Aorta (tissue), 5 donors: ENCODE data around the gene CSGALNACT2. TPM values are rescaled to one million over a fixed set of nuclear protein-coding genes. Genes with fewer than 3 reads are reported as not detected.
"Not testable (repeated sequence)": the region's sequence is repeated elsewhere in the genome, so short reads cannot be mapped to it uniquely, and the experiment has no call there.

Experiments used
- ATAC-seq: fragments of 200-7000 bp; cut with Tn5 transposase; one replicate; pipeline ENCODE4 v1.9.1; 2022; ENCODE audit warnings: moderate library complexity; ENCODE audit not compliant: low FRiP score
- DNase-seq, 2 donors: peaks; one replicate each; pipeline ENCODE4 v3.0.0-alpha.2; 2020
- H3K27ac ChIP-seq, 2 donors: one replicate each; pipeline ENCODE4 v1.5.1; 2013; ENCODE audit warnings: low read length in 2 of 2, mild to moderate bottlenecking in 2 of 2, moderate library complexity in 2 of 2, control low read depth in 1 of 2, inconsistent platforms in 1 of 2, low read depth in 1 of 2
- H3K27me3 ChIP-seq, 2 donors: one replicate each; pipeline ENCODE4 v1.6.1; 2013; ENCODE audit warnings: control low read depth in 1 of 2, low read length in 1 of 2, mild to moderate bottlenecking in 1 of 2, moderate library complexity in 1 of 2; ENCODE audit not compliant: insufficient read depth in 2 of 2, control insufficient read depth in 1 of 2
- H3K36me3 ChIP-seq, 2 donors: one replicate each; pipeline ENCODE4 v1.6.1; 2013; ENCODE audit warnings: control low read depth in 1 of 2, low read length in 1 of 2, mild to moderate bottlenecking in 1 of 2; ENCODE audit not compliant: insufficient read depth in 2 of 2, control insufficient read depth in 1 of 2
- H3K4me1 ChIP-seq, 2 donors: one replicate each; pipeline ENCODE4 v1.6.1; 2013; ENCODE audit warnings: low read length in 2 of 2, control low read depth in 1 of 2, mild to moderate bottlenecking in 1 of 2, moderate library complexity in 1 of 2; ENCODE audit not compliant: insufficient read depth in 2 of 2, control insufficient read depth in 1 of 2
- H3K4me3 ChIP-seq, 2 donors: one replicate each; pipeline ENCODE4 v1.5.1; 2013; ENCODE audit warnings: low read length in 2 of 2, control low read depth in 1 of 2, mild to moderate bottlenecking in 1 of 2
- H3K9me3 ChIP-seq: one replicate; pipeline ENCODE4 v1.6.1; 2013; ENCODE audit warnings: mild to moderate bottlenecking, low read length; ENCODE audit not compliant: control insufficient read depth
- WGBS, 2 donors: extraction: QIAGEN DNeasy Blood & Tissue Kit; methylation state at CpG; one replicate each; pipeline ENCODE4 v1.1.7; 2013; 5-methylcytosine and 5-hydroxymethylcytosine counted together
- intact Hi-C, 2 donors: fragments of 100-400 bp; cut with DNase I; formaldehyde crosslinking; loops; one replicate each; pipeline versions ENCODE4 v1.14.2 to v1.15.0; 2022
- polyA plus RNA-seq, 2 donors: library from polyadenylated mRNA; stranded (reverse); fragments of 200-250 nt; gene quantifications; one replicate each; pipeline ENCODE4 v1.2.3, GENCODE V29; 2013
- total RNA-seq, 2 donors: library from RNA; stranded (reverse); fragmentation: NEBNext Ultra II Directional; extraction: Animal tissue kit (Norgen Biotek cat#: 25700); gene quantifications; one replicate each; pipeline ENCODE4 v1.2.1, GENCODE V29; 2021
- donor health status: healthy with polysubstance abuse.
- donor health status: Bipolar disorder and iron deficiency.
- donor health status: DM: no; HTN: no; CAD: no.
- donor health status: DM: no; HTN: no; CAD: no.
- donor health status: DM: yes; HTN: yes; CAD: no.

The CSGALNACT2 gene
- total and polyA plus RNA-seq, 4 donors = 18.2 to 35.8 (median 26.4) TPM

GRCh38 chr10:43220251-43220650, 82.0 kb downstream of the CSGALNACT2 start:
- H3K27me3 ChIP-seq, H3K36me3 ChIP-seq, H3K27ac ChIP-seq, H3K4me1 ChIP-seq, ATAC-seq, intact Hi-C loops, H3K4me3 ChIP-seq, H3K9me3 ChIP-seq: not testable (repeated sequence)
- 76 to 86% methylated on average over 6 of the region's 6 CpGs for WGBS, 2 donors
- peak in 1 of 2 donors; percentile 20 for DNase-seq

GRCh38 chr10:43220657-43221418, 82.6 kb downstream of the CSGALNACT2 start:
- no peak overlapping the region for H3K27ac ChIP-seq
- DNase-seq = peak in 1 of 2 donors; percentile 22
- H3K4me3 ChIP-seq = no peak overlapping the region
- ATAC-seq = no peak
- intact Hi-C loops = no loop called here
- no peaks in the 10 kb centered on the region for H3K27me3 ChIP-seq
- 76% methylated on average over 14 of the region's 14 CpGs for WGBS, 2 donors
- H3K9me3 ChIP-seq = no peaks in the 10 kb centered on the region
- H3K4me1 ChIP-seq = no peaks in the 10 kb centered on the region
- no peaks in the 10 kb centered on the region for H3K36me3 ChIP-seq

- H3K27me3 ChIP-seq = no peaks in the 10 kb centered on the region
- no peak overlapping the region for H3K27ac ChIP-seq
- H3K36me3 ChIP-seq = no peaks in the 10 kb centered on the region
- no peaks in the 10 kb centered on the region for H3K9me3 ChIP-seq
- ATAC-seq (no peak), DNase-seq (peak; percentile 36 to 61)
- intact Hi-C loops = no loop called here
- 70 to 76% methylated on average over 19 of the region's 19 CpGs for WGBS, 2 donors
- H3K4me1 ChIP-seq = no peaks in the 10 kb centered on the region
- H3K4me3 ChIP-seq = no peak overlapping the region
Observed at GRCh38 chr10:43221419-43222209, 83.4 kb downstream of the CSGALNACT2 start.

- ATAC-seq = no peak
- Histone ChIP-seq H3K9me3 (no peaks in the 10 kb centered on the region), H3K27ac (no peak overlapping the region), H3K4me3 (no peak overlapping the region), H3K4me1 (no peaks in the 10 kb centered on the region), H3K36me3 (no peaks in the 10 kb centered on the region), H3K27me3 (no peaks in the 10 kb centered on the region)
- intact Hi-C loops = no loop called here
- peak in 1 of 2 donors; percentile 45 for DNase-seq
- WGBS, 2 donors = 87 to 91% methylated on average over 4 of the region's 4 CpGs
Observed at GRCh38 chr10:43222210-43222720, 84.0 kb downstream of the CSGALNACT2 start.

- intact Hi-C loops = no loop called here
- ATAC-seq (no peak), DNase-seq (no peak)
- 64 to 70% methylated on average over 1 of the region's 1 CpG for WGBS, 2 donors
- no peak overlapping the region for H3K4me3 ChIP-seq
- H3K36me3 ChIP-seq = no peaks in the 10 kb centered on the region
- H3K9me3 ChIP-seq = no peaks in the 10 kb centered on the region
- H3K27ac ChIP-seq = no peak overlapping the region
- H3K4me1 ChIP-seq = no peaks in the 10 kb centered on the region
- no peaks in the 10 kb centered on the region for H3K27me3 ChIP-seq
Observed at GRCh38 chr10:43223056-43223455, 84.8 kb downstream of the CSGALNACT2 start.

- no peak overlapping the region for H3K4me3 ChIP-seq
- no peaks in the 10 kb centered on the region for H3K27me3 ChIP-seq
- DNase-seq (no peak), ATAC-seq (no peak)
- H3K36me3 ChIP-seq = no peaks in the 10 kb centered on the region
- intact Hi-C loops = no loop called here
- no peaks in the 10 kb centered on the region for H3K9me3 ChIP-seq
- 53 to 55% methylated on average over 1 of the region's 1 CpG for WGBS, 2 donors
- H3K27ac ChIP-seq = no peak overlapping the region
- H3K4me1 ChIP-seq = no peaks in the 10 kb centered on the region
Observed at GRCh38 chr10:43224321-43224720, 86.1 kb downstream of the CSGALNACT2 start.

- DNase-seq (no peak), ATAC-seq (no peak)
- no peak overlapping the region for H3K4me3 ChIP-seq
- WGBS, 2 donors = 62 to 71% methylated on average over 5 of the region's 5 CpGs
- H3K27ac ChIP-seq = no peak overlapping the region
- no peaks in the 10 kb centered on the region for H3K9me3 ChIP-seq
- intact Hi-C loops = no loop called here
- H3K36me3 ChIP-seq = no peaks in the 10 kb centered on the region
- H3K4me1 ChIP-seq = no peaks in the 10 kb centered on the region
- H3K27me3 ChIP-seq = no peaks in the 10 kb centered on the region
Observed at GRCh38 chr10:43225004-43225786, 87.0 kb downstream of the CSGALNACT2 start.

- H3K9me3 ChIP-seq = no peaks in the 10 kb centered on the region
- DNase-seq = peak; percentile 48 to 80
- intact Hi-C loops = no loop called here
- H3K36me3 ChIP-seq = no peaks in the 10 kb centered on the region
- 13 to 15% methylated on average over 10 to 11 of the region's 11 CpGs for WGBS, 2 donors
- no peak for ATAC-seq
- H3K27me3 ChIP-seq = no peaks in the 10 kb centered on the region
- no peaks in the 10 kb centered on the region for H3K4me1 ChIP-seq
- no peak overlapping the region for H3K27ac ChIP-seq
- no peak overlapping the region for H3K4me3 ChIP-seq
Observed at GRCh38 chr10:43225787-43226153, 87.5 kb downstream of the CSGALNACT2 start.
